Tibial nerve (tissue), 4 donors: ENCODE results near the gene NIPSNAP3A.

ENCODE experiments used
- CTCF ChIP-seq, 5 experiments: fragments of 200-600 bp in 3 of 5; fragments of 450-650 bp in 2 of 5; sonication (generic) in 3 of 5; IDR thresholded peaks; one replicate each; pipeline ENCODE4 v1.5.1; 2016 to 2019; ENCODE audit warnings: antibody characterized with exemption in 5 of 5, mild to moderate bottlenecking in 3 of 5, moderate library complexity in 2 of 5
- EP300 ChIP-seq, 2 donors: sonication (generic); formaldehyde crosslinking; IDR thresholded peaks; one replicate each; pipeline ENCODE4 v1.6.1; 2017; ENCODE audit warnings: antibody characterized with exemption in 2 of 2, mild to moderate bottlenecking in 1 of 2
- POLR2A ChIP-seq, 2 donors: fragments of 450-650 bp; IDR thresholded peaks; one replicate each; pipeline ENCODE4 v1.6.1; 2017; ENCODE audit warnings: antibody characterized with exemption in 2 of 2, mild to moderate bottlenecking in 2 of 2, moderate library complexity in 2 of 2

- TF ChIP-seq CTCF (IDR thresholded peaks at IDR 0.05) (no peak), EP300 (IDR thresholded peaks at IDR 0.05) (no peak), POLR2A (IDR thresholded peaks at IDR 0.05) (no peak)
Observed at GRCh38 chr9:104800068-104800785, 52.7 kb downstream of the NIPSNAP3A start.
